HG02642 (cell line): ENCODE data around the gene IMMP2L.

Source experiments
- ATAC-seq: cut with Tn5 transposase; IDR thresholded peaks from one replicate; pipeline ENCODE4 v1.9.1; 2021; ENCODE audit warnings: mild to moderate bottlenecking; ENCODE audit not compliant: unreplicated experiment, poor library complexity

The IMMP2L gene

GRCh38 chr7:110645616-110646015 is 916.7 kb downstream of the IMMP2L start:
- no peak for ATAC-seq

GRCh38 chr7:110645060-110645459 is 917.2 kb downstream of the IMMP2L start:
- no peak for ATAC-seq

- no peak for ATAC-seq
Measured at GRCh38 chr7:110637252-110637651, 925.0 kb downstream of the IMMP2L start.

- ATAC-seq: no peak
Measured at GRCh38 chr7:110633313-110633712, 929.0 kb downstream of the IMMP2L start.

GRCh38 chr7:110626414-110626813 is 935.9 kb downstream of the IMMP2L start:
- no peak for ATAC-seq

GRCh38 chr7:110625294-110625693 is 937.0 kb downstream of the IMMP2L start:
- ATAC-seq: no peak

- ATAC-seq: no peak
Measured at GRCh38 chr7:110623436-110623835, 938.9 kb downstream of the IMMP2L start.

- ATAC-seq: no peak
Measured at GRCh38 chr7:110621289-110621688, 941.0 kb downstream of the IMMP2L start.

GRCh38 chr7:110620110-110620735 is 942.1 kb downstream of the IMMP2L start:
- ATAC-seq: no peak
